Ovary (tissue), 3 donors: ENCODE results near the gene PRAMEF11.
"Not testable (repeated sequence)": the region's sequence is repeated elsewhere in the genome, so short reads cannot be mapped to it uniquely, and the experiment has no call there.

Experiments
- POLR2A ChIP-seq: fragments of 450-650 bp; IDR thresholded peaks from one replicate; pipeline ENCODE4 v1.6.1; 2017; ENCODE audit warnings: antibody characterized with exemption, mild to moderate bottlenecking, moderate library complexity
- TF ChIP-seq, protein P1 (sequence below), 3 donors: fragments of 450-650 bp in 2 of 3; fragments of 200-600 bp in 1 of 3; IDR thresholded peaks; one replicate each; pipeline versions ENCODE4 v1.5.1 to v1.8.0; 2016 to 2022; ENCODE audit warnings: antibody characterized with exemption in 3 of 3, mild to moderate bottlenecking in 1 of 3
- donor health status: DM: no; HTN: no; CAD: no.

DNA sequence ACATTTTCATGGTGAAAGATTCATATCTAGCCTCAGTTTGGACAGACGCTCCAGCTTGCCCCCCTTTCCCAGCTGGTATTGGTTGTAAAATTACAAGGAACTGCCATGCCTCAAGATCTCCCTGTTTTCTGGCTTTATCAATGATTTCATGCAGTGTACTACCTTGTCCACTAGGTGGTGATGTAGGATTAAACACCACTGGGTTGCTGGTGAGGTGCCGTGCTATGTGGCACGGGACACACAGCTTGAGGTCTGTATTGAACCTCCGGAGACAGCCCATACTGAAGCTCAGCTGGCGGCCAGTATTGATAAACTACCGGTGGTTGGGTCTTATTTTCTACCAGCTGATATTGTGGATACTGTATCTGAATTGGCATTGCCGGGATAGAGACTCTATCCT, 47.4 kb downstream of the PRAMEF11 start:
- TF ChIP-seq POLR2A: not testable (repeated sequence)
- TF ChIP-seq, protein P1, sequence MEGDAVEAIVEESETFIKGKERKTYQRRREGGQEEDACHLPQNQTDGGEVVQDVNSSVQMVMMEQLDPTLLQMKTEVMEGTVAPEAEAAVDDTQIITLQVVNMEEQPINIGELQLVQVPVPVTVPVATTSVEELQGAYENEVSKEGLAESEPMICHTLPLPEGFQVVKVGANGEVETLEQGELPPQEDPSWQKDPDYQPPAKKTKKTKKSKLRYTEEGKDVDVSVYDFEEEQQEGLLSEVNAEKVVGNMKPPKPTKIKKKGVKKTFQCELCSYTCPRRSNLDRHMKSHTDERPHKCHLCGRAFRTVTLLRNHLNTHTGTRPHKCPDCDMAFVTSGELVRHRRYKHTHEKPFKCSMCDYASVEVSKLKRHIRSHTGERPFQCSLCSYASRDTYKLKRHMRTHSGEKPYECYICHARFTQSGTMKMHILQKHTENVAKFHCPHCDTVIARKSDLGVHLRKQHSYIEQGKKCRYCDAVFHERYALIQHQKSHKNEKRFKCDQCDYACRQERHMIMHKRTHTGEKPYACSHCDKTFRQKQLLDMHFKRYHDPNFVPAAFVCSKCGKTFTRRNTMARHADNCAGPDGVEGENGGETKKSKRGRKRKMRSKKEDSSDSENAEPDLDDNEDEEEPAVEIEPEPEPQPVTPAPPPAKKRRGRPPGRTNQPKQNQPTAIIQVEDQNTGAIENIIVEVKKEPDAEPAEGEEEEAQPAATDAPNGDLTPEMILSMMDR (IDR thresholded peaks at IDR 0.05): not testable (repeated sequence)
